Retinal pigment epithelial cell (primary cell): ENCODE data around the gene C19orf44.
A peak's percentile ranks its signal among the peaks of the same experiment; 100 is the strongest.

Experiments used
- DNase-seq: peaks from one replicate; pipeline ENCODE4 v3.0.0-alpha.2; 2010; ENCODE audit warnings: low read depth
- H3K4me3 ChIP-seq: 2 replicates; pipeline ENCODE4 v1.5.1; 2011; ENCODE audit warnings: mild to moderate bottlenecking, low read length, control low read depth, moderate library complexity
- TF ChIP-seq, protein P1 (sequence below): conservative IDR thresholded peaks from 2 replicates; pipeline ENCODE4 v1.5.1; 2011; ENCODE audit warnings: low read depth, low read length, control low read depth, inconsistent platforms

C19orf44 gene

DNA sequence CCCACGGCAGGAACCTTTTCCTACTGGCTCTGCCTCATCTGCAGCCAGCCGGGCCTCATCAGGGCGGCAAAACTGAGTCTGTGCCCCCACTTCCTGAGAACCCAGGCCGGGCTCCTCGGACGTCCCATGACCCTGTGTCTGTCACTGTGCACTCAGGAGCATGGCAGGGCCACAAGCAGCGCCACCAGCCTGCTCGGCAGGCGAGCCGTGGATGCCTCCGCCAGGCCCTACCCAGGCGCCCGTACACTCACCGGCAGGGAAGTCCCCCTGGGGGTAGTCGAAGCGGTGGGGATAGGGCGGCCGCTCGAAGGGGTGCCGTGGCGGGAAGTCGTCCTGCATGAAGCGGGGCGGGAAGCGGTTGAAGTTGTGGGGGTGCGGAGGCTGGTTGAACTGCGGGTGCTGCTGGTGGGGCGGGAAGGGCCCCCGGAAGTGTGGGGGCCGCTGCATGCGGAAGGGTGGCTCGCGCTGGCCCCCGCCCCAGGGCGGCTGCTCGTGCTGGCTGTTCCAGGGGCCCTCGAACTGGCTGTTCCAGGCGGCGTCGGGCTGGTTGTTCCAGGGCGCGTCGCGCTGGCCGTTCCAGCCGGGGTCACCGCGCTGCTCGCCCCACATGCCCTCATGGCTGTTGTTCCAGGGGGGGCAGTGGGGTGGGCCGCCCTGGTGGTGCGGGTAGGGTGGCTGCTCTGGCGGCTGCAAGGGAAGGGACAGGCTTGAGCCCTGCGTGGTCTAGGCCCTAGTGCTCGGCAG, 29.0 kb downstream of the C19orf44 start:
- TF ChIP-seq, protein P1, sequence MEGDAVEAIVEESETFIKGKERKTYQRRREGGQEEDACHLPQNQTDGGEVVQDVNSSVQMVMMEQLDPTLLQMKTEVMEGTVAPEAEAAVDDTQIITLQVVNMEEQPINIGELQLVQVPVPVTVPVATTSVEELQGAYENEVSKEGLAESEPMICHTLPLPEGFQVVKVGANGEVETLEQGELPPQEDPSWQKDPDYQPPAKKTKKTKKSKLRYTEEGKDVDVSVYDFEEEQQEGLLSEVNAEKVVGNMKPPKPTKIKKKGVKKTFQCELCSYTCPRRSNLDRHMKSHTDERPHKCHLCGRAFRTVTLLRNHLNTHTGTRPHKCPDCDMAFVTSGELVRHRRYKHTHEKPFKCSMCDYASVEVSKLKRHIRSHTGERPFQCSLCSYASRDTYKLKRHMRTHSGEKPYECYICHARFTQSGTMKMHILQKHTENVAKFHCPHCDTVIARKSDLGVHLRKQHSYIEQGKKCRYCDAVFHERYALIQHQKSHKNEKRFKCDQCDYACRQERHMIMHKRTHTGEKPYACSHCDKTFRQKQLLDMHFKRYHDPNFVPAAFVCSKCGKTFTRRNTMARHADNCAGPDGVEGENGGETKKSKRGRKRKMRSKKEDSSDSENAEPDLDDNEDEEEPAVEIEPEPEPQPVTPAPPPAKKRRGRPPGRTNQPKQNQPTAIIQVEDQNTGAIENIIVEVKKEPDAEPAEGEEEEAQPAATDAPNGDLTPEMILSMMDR, result no peak
- no peak overlapping the region for H3K4me3 ChIP-seq
- DNase-seq, result no peak

DNA sequence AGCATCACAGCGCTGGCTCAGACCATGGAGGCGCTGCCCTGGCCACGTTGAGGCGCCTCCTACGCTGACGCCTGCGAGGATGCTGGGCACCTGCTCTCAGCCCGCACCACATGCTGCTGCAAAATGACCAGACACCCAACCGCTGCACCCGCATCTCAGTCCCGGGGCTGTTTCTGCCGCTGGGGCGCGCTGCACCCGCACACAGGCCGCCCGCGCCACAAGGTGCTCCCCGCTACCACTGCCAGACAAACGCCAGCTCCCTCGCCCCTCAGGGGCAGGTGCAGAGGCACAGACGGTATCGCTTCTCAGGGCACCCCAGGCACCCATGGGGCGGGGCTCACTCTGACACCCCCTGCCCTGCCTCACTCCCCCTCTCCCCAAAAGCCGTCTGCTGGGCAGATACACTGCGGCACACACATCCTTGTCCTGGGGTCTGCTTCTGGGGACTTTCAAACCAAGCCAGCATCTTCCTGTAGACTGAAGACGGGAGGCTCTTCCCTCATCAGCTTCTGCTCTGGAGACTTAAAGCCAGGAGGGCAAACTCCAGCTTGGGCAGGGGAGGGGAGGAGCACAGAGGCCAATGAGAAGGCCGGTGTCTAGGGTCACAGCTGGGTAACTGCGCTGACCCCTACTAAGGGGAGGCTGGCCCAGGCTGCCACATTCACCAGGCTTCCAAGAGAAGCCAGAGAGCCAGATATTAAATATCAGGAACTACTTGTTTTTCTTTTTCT, 29.7 kb downstream of the C19orf44 start:
- TF ChIP-seq, protein P1, result no peak
- no peak overlapping the region for H3K4me3 ChIP-seq
- DNase-seq, result no peak

DNA sequence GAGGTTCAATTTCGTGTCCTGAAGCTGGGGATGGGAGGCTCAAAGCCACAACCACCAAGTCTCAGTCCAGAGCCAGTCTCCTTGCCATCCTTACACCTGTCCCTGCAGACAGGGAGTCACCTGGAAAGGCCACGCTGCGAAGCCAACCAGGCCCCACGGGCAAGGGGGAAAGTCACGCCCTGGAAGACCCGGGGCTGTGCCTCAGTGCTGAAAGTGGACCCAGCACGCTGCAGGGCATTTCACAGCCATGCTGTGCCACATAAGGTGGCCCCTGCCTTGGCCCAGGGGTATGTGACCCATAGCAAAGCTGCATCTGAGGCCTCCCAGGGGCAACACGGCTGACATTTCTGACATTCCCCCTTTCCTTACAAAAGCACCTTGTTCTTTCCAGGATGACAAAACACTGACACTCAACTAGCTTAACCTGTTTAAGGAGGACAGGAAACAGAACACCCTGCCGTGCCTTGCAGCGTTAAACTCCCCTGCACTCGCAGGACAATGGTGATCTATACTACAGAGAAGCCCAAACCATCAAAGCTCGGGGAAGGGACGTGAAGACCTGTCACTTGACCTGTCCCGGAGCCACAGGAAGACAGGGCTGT, 31.2 kb downstream of the C19orf44 start:
- TF ChIP-seq, protein P1, result no peak
- DNase-seq, result no peak
- H3K4me3 ChIP-seq, result no peak overlapping the region

DNA sequence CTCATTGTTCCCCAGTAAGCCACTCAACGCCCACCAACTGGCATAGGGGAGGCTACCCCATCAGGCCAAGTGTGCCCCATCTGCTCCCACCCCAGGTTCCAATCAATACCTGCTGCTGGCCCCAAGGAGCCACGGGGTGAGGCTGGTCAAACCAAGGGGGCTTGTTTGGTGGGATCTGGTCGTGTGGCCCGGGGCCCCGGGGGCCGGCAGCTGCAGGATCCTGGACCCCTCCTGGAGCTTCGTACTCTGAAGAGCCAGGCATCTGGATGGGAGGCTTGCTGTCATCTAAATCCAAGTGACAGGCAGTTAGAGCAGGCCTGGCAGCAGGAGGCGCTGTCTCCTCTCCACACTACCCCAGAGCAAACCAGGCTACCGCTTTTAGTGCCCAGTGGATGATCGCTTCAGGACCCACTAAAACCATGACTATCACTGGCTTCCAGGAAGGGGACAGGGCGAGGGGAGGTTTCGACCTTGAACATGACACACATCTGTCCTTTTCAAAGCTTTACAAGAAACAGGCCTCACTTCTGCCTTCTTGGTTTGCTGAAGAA, 31.9 kb downstream of the C19orf44 start:
- no peak for DNase-seq
- TF ChIP-seq, protein P1, result peak; percentile 63
- no peak overlapping the region for H3K4me3 ChIP-seq

DNA sequence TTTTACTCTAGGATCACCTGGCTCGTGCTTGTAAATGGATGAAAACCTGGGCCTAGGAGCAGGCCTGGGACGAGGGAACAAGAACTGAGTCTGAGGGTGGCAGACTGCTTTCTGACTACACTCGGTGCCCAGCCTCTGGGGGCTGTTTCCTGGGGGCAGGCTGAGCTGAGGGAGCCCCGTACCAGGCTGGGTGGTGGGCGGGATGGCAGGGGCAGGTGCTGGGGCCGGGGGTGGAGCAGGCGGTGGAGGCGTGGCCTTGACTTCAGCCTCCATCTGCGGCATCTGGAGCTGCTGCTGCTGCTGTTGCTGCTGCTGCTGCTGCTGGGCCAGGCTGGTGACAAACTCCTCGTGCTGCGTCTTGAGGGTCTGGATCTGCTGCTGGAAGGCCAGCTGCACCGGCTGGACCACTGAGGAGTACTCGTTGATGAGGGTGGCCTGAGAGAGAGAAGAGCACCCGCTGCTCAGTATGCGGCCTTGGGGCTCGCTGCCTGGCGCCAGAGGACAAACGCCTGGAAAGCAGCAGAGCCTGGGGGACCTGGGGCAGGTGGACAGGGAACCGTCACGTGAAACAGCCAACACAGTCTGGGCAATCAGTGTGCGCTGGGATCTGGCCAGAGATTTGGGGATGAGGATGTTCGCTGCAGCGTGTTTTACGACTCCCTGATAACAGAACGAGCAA, 33.4 kb downstream of the C19orf44 start:
- H3K4me3 ChIP-seq, result no peak overlapping the region
- no peak for DNase-seq
- TF ChIP-seq, protein P1, result no peak

DNA sequence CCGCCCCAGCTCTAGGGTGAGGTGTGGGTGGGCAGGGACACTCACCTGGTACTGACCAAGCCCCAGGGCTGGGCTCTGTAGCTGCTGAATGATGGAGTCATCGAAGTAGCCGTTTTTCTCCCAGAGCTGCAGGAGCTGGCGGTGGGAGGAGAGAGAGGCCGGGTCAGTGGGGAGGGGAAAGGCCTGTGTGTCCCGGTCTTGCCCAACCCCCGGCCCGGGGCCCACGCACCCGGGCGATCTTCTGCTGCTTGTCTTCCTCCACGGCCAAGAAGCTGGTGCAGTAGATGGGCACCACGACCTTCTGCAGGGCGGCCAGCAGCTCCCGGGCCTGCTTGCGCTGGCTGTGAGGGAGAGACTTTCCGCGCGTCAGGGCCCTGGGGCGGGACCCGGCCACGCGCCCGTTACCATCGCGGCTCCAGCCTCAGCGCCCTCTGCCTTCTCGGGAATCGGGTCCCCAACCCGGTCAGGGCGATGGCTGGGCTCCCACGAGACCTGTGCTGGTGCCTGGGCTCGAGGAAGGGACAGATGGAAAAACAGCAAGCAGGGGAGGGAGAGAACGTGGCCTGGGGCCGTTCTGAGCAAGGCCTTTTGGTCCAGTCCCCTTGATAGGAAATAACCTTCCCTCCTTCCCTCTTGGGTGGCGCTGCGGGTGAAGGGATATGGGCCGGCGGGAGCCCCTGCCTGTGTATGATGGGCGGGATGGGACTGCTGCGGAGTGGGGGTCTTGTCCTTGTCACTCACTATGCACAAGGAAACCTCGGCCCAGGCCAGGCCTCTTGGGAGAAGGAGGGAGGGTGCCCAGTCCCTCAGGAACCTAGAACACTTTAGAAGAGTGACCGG, 34.6 kb downstream of the C19orf44 start:
- H3K4me3 ChIP-seq, result no peak overlapping the region
- DNase-seq, result no peak

More for the DNA sequence above, 34.6 kb downstream of the C19orf44 start:
- TF ChIP-seq, protein P1, result no peak
